ENCODE measurements around the gene CRB3.

- no peak for TF ChIP-seq POLR2A (IDR thresholded peaks at IDR 0.05; ENCODE audit: low read depth, low read length)
- no peak for TF ChIP-seq CHD1 (IDR thresholded peaks at IDR 0.05; ENCODE audit: low read depth, low read length)
- TF ChIP-seq, protein P1, sequence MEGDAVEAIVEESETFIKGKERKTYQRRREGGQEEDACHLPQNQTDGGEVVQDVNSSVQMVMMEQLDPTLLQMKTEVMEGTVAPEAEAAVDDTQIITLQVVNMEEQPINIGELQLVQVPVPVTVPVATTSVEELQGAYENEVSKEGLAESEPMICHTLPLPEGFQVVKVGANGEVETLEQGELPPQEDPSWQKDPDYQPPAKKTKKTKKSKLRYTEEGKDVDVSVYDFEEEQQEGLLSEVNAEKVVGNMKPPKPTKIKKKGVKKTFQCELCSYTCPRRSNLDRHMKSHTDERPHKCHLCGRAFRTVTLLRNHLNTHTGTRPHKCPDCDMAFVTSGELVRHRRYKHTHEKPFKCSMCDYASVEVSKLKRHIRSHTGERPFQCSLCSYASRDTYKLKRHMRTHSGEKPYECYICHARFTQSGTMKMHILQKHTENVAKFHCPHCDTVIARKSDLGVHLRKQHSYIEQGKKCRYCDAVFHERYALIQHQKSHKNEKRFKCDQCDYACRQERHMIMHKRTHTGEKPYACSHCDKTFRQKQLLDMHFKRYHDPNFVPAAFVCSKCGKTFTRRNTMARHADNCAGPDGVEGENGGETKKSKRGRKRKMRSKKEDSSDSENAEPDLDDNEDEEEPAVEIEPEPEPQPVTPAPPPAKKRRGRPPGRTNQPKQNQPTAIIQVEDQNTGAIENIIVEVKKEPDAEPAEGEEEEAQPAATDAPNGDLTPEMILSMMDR (conservative IDR thresholded peaks at IDR 0.05; ENCODE audit: low read depth, low read length): no peak
Observed at GRCh38 chr19:6416658-6417405, 47.2 kb upstream of the CRB3 start.
